GM12875 (cell line): ENCODE results near the gene ITLN1.
"Not testable (repeated sequence)": the region's sequence is repeated elsewhere in the genome, so short reads cannot be mapped to it uniquely, and the experiment has no call there.

Source experiments
- H3K4me3 ChIP-seq: one replicate; pipeline ENCODE4 v1.5.1; 2011; ENCODE audit warnings: low read depth, low read length, control low read depth
- TF ChIP-seq, protein P1 (sequence below): IDR thresholded peaks from 2 replicates; pipeline ENCODE4 v1.5.1; 2011; ENCODE audit warnings: low read depth, mild to moderate bottlenecking, control low read depth, inconsistent platforms, low read length, moderate library complexity, borderline replicate concordance; ENCODE audit not compliant: insufficient read depth

The ITLN1 gene

DNA sequence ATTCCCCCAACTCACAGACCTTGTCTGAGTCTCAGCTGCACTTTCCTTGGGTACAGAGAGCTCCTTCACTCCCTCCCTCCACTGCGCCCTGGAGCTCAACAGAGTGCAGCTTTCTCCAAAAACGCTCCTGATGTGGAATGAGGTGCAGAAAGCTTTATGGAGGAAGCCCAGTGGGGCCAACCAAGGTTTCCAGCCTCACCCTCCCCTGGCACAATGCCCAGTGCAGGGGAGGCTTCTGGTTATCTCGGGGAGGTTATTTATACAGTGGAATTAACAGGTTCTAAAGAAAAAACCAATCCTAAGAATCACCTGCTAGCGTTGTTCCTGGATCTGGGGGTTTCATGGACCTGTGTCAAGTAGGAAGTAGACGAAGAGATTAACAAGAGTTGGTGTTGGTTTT, at the start of gene ITLN1:
TSS of gene ITLN1 (minus strand) at position 139 of the 400 bp plus-strand sequence. CDS start 303 bp downstream, outside the sequence.
- TF ChIP-seq, protein P1, sequence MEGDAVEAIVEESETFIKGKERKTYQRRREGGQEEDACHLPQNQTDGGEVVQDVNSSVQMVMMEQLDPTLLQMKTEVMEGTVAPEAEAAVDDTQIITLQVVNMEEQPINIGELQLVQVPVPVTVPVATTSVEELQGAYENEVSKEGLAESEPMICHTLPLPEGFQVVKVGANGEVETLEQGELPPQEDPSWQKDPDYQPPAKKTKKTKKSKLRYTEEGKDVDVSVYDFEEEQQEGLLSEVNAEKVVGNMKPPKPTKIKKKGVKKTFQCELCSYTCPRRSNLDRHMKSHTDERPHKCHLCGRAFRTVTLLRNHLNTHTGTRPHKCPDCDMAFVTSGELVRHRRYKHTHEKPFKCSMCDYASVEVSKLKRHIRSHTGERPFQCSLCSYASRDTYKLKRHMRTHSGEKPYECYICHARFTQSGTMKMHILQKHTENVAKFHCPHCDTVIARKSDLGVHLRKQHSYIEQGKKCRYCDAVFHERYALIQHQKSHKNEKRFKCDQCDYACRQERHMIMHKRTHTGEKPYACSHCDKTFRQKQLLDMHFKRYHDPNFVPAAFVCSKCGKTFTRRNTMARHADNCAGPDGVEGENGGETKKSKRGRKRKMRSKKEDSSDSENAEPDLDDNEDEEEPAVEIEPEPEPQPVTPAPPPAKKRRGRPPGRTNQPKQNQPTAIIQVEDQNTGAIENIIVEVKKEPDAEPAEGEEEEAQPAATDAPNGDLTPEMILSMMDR, result no peak
- H3K4me3 ChIP-seq, result no peak within 1 kb of the TSS

DNA sequence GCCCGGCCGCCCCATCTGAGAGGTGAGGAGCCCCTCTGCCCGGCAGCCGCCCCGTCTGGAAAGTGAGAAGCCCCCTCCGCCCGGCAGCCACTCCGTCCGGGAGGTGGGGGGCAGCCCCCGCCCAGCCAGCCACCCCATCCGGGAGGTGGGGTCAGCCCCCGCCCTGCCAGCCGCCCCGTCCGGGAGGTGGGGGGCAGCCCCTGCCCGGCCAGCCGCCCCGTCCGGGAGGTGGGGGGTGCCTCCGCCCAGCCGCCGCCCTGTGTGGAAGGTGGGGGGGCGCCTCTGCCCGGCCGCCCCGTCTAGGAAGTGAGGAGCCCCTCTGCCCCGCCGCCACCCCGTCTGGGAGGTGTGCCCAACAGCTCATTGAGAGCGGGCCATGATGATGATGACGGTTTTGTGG, 48.3 kb upstream of the ITLN1 start:
- H3K4me3 ChIP-seq, result not testable (repeated sequence)

DNA sequence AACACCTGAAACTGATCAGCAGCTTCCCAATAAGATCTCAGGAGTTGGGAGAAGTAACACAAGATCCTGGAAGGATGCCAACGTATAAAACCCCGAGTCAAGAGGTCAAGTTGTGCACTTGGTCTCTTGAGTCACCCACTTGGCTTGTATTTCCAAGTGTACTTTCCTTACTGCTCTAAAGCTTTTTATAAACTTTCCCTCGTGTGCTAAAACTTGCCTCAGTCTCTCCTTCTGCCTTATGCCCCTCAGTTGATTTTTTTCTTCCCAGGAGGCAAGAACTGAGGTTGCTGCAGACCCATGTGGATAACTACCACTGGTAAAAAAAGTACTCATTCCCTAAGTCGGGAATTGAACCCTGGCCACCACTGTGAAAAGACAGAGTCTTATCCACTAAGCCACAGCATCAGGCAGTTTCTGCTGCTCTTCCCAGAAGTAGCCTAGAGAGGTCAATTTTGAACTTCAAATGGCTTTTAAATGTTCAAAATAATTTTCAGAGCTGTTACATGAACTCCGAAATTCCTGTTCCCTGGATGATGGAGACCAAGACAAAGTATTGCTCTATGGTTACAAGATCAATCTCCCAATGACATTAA, 40.8 kb upstream of the ITLN1 start:
- TF ChIP-seq, protein P1, result no peak
- H3K4me3 ChIP-seq, result no peak overlapping the region

DNA sequence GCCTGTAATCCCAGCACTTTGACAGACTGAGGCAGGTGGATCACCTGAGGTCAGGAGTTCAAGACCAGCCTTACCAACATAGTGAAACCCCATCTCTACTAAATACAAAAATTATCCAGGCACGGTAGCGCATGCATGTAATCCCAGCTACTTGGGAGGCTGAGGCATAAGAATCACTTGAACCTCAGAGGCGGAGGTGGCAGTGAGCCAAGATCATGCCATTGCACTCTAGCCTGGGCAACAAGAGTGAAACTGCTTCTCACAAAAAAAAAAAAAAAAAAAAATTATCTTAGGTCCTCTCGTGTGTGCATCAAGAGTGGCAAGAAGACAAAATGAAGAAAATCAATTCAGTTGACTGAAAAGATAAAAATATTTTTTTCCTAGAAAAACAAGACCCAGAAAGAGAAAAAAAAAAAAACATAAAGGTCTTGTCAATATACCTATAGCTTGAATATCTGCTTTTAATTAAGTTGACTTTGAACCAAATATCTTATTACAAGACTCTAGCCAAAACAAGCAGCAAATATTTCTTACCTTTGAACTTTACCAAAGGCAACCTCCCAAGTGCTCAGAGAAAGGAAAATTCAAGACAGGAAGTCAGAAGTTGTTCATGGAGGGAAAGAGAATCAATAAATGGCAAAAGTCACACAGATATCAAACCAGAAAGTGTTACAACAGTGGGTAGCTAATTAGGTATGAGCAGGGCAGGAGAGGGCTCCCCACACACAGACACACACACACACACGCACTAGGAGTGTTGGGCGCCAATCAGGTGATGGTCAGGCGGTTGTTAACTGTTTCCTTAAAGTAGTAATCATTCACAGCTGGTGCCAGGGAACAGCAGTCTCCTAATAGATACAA, 40.0 kb upstream of the ITLN1 start:
- H3K4me3 ChIP-seq, result no peak overlapping the region
- TF ChIP-seq, protein P1, result no peak

DNA sequence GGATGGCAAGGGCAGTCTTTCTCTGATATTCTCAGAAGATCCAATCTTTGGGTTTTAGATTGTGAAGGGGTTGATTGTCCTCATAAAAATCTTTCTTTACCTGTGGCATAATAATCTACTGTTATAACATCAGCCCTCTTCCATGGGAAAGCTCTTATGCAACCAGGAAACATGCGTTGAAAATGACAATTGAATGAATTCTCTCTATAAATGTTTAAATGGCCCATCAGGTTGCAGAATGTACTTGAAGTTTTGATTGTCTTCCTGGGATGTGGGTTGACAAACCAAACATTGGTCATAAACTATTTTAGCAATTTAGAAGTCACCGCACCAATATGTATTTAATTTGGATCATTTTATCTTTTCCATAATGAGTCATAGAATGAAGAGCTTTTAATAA, 31.7 kb upstream of the ITLN1 start:
- H3K4me3 ChIP-seq, result no peak overlapping the region
- TF ChIP-seq, protein P1, result no peak

DNA sequence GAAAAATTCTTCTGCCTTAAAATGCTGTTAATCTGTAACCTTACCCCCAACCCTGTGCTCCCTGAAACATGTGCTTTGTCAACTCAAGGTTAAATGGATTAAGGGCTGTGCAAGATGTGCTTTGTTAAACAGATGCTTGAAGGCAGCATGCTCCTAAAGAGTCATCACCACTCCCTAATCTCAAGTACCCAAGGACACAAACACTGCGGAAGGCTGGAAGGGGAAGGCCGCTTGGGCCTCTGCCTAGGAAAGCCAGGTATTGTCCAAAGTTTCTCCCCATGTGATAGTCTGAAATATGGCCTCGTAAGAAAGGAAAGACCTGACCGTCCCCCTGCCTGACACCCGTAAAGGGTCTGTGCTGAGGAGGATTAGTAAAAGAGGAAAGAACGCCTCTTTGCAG, 28.2 kb upstream of the ITLN1 start:
- not testable (repeated sequence) for H3K4me3 ChIP-seq

DNA sequence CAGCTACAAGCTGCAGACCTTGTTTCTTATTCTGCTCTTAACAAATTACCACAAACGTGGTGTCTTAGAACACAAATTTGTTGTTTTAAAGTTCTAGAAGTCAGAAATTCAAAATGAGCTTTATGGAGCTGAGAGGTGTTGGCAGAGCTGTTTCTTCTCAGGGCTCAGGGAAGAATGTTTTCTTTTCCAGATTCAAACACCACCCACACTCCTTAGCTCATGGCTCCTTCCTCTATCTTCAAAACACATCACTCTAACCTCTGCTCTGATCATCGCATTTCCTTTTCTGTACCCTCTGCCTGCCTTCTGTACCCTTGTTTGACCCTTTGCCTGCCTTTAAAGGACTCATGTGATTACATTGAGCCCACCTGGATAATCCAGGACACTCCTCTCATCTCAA, 26.9 kb upstream of the ITLN1 start:
- TF ChIP-seq, protein P1, result no peak
- H3K4me3 ChIP-seq, result no peak overlapping the region

DNA sequence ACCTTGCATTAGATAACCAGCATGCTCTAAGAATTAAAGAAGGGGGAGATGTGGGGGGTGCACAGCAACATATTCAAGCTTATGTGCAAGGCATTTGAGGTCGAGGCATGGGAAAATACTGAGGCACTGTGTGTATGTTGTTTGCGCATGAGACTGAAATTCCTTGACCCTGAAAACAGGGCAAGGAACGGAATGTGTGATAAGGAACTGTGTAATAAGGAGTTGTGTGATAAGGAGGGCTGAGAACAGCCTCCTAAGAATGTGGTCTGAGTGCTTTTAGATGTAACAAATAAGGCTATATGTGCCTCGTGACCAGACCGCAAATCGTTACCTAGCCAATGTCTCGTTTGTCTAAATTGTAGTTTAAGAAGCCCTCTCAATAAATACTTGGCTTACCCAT, 26.5 kb upstream of the ITLN1 start:
- no peak overlapping the region for H3K4me3 ChIP-seq
- TF ChIP-seq, protein P1, result no peak
